Skin epidermis (tissue), 12 donors: ENCODE data around the gene GLIS1.
A peak's percentile ranks its signal among the peaks of the same experiment; 100 is the strongest.

ENCODE experiments used
- H3K27ac ChIP-seq, 21 experiments: fragments of 200-600 bp; sonication (generic) in 11 of 21; one replicate each; pipeline ENCODE4 v1.5.0; 2020; ENCODE audit warnings: mild to moderate bottlenecking in 3 of 21, inconsistent platforms in 2 of 21, moderate library complexity in 2 of 21
- H3K4me3 ChIP-seq, 7 experiments: fragments of 200-600 bp; sonication (generic) in 2 of 7; one replicate each; pipeline ENCODE4 v1.5.0; 2020; ENCODE audit warnings: inconsistent platforms in 2 of 7, mild to moderate bottlenecking in 2 of 7, moderate library complexity in 1 of 7

Gene GLIS1

DNA sequence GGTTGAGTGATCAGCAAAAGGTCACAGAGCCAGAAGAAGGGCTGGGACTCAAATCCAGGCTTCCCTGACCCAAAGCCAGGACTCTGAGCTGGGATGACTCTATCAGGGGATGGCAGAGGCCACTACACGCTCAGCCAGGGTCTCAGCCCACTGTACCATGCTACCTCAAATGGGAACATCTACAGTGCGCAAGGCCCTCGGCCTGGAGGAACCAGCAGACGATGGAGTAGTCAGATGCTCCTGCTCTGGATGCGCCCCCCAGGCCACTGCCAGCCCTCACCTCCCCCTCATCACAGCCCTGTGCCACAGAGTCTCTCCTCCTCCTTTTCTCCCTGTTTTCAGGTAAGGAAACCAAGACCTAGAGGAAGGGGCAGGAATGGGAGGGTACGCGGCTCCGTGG lies 39.0 kb downstream of the GLIS1 start:
- Histone ChIP-seq H3K4me3 (no peak overlapping the region), H3K27ac (no peak overlapping the region)

DNA sequence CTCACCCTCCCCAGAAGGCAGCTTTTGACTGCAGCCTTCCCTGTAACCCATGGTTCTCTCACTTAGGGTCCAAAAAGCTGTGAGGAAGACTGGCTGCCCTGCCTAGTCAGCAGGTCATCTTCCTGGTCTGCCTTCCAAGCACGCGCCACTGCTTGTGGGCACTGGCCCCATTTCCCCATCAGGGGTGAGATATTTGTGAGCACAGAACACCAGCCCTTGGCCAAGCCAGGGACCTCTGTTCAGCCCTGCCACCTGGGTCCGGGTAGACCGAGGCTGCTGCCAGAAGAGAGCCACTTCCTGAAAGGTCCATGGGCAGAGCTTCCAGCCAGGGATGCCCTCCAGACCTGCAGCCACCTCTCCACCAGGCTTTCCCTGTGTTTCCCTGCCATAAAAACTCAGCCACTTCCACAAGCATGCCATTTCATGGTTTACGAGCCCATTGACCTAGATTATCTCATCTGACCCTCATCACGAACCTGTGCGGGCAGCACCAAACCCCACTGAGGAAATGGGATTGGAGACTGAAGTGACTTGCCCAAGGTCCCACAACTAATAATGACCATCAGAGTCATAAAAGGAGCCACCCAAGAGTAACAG lies 40.5 kb downstream of the GLIS1 start:
- H3K4me3 ChIP-seq, result no peak overlapping the region
- H3K27ac ChIP-seq, result peak overlapping the region in 4 of 21 experiments; percentile 26 to 70 (median 57)

DNA sequence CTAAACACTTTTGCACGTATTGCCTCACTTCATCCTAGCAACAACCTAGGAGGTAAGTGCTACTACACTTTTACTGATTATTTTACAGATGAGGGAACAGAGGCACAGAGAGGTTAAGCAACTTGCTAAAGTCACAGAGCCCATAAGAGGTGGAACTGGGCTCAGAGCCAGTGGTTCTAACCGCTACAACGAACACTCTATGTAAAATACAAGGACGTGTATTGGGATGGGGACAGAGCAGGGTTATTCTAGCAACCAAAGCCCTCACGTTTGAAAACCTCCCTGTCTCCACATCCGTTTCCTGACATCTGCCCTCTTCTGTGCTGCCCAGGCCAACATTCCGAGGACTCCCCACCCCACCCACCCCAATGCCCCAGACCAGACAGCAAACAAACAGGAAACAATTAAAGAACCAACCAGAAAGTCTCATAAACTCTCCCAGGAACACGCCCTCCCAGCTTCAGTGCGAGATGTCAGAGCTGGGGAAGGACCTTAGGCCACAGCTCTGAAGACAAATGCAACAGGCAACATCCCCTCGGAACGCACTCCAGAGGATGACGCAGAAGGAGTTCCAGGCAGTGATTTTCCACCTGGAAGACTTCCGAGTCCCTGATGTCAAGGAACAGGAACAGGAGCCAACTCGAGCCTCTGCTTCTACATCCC lies 41.1 kb downstream of the GLIS1 start:
- no peak overlapping the region for H3K4me3 ChIP-seq
- H3K27ac ChIP-seq, result peak overlapping the region in 3 of 21 experiments; percentile 26 to 61 (median 53)

DNA sequence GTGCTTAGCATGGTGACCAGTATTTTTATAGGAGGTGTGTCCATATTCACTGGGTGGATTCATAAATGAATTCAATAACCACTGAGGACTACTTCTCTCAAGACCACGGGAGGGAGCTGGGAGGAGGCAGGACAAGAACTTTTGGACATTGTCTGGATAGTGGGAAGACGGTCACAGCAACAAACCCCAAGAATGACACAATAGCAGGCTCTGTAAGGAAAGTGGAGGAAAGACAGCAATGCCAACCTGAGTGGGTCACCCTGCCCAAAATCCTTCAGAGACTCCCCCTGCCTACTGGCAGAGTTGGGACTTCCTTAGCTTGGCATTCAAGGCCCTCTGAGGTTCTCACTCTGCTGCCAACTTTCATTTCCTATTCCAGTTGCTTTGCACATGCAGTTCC lies 42.0 kb downstream of the GLIS1 start:
- Histone ChIP-seq H3K4me3 (no peak overlapping the region), H3K27ac (peak overlapping the region in 2 of 21 experiments; percentile 53 to 61)

DNA sequence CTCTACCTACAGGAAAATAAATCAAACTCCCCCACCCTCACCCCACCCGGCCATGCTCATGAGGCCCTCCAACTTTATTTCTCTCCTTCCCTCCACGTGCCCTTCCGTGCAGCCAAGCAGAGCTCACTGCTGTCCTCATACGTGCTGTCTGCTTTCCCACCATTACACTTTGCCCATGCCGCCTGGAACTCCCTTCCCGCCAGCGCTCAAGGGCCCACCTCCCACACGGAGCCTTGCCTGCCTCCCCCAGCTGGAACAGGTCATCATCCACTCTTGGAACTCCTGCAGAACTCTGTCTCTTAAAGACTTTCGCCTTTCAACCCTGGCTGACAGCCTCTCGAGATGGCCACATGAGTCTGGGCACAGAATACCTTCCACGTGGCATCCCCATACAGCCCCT lies 42.4 kb downstream of the GLIS1 start:
- H3K27ac ChIP-seq, result no peak overlapping the region

DNA sequence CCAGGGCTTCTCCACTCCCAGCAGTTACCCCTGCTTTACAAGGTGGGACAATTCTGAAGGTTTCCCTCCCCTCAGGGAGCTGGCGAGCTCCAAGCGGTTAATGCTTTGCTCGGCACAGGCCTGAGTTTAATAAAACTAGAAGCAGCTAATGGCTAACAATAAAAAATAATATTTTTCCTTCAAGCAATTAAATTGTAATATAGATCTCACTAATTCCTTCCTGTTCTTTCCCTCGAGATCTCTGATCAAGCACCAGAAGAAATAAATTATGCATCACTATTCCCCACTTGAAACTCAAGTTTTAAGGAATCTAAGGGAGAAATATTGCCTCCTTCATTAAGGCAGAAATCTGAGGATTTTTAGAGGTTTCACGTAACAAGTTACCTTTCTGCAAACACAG lies 42.9 kb downstream of the GLIS1 start:
- no peak overlapping the region for H3K4me3 ChIP-seq
- H3K27ac ChIP-seq, result no peak overlapping the region

More for the DNA sequence above, 42.4 kb downstream of the GLIS1 start:
- H3K4me3 ChIP-seq, result no peak overlapping the region

DNA sequence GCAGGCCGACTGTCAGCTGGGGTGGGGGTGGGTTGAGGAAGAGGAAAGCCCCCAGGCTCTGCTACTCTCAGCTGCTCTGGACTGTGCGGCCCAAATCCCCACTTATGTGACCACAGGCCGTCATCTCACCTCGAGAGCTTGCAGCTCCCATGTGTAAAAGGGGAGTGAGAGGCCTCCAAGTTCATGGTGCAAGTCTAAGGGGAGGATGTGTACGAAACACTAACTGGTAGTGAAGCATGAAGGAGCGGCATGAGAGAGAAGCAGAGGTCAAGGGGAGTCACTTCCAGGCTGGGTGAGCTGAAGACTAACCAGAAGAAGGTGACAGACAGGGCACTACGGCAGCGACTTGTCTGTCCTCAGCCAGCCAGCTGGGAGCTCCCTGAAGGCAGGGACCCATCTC lies 43.8 kb downstream of the GLIS1 start:
- no peak overlapping the region for H3K27ac ChIP-seq
- H3K4me3 ChIP-seq, result no peak overlapping the region

DNA sequence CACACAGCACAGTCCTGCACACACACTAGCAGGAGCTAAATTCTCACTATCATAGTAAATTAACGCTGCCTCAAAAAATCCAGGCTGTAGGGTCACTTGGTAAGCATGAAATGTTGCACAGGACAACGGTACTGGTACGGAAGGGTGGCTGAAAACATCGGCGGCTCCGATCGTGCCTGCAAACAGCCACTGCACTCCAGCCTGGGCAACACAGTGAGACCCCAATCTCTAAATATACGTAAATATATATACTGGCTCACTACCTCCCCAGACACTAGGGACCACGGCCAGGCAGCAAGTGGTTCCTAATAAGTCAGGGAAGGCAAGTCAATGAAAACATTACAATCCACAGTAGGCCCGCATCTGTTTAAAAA lies 44.3 kb downstream of the GLIS1 start:
- Histone ChIP-seq H3K27ac (no peak overlapping the region), H3K4me3 (no peak overlapping the region)

DNA sequence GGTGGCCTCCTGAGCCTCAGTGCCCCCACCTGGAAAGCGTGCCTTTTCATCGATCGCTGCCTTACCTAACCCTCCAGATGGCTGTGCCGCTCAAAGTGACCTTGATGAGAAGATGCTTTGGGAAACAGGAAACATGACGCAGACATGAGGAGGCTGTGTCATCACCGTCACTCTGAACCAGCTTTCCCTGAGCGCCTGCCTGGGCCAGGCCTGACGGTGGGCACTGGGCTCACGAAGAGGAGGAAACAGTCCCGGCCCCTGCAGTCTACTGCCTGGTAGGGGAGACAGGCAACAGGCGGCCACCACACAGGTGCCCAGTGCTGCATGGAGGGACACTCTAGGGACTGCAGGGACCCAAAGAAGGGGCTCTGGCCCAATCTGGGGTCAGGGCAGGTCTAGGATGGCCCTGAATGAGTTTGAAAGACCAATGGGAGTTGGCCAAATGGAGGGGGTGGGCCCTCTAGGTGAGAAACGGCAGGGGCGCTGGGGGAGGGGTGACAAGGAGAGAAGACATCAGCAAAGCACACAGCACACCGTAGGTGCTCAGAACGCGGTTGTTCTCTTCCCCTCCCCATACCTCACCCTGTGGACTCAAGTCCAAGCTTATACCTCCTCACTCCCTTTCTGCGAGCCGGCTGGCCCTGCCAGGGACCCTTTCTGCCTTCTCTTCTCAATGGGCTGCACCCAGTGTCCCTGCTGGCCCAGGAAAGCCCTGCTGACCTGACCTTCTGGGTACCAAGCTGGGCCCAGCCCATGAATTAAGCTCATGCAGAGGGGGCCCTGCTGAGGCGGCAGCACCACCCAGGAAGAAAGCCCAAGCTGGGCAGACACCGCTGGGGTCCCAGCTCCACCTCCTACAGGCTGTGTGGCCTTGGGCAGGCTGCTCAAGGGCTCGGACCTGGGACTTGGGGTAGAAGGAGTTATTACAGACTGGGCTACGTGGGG lies 44.9 kb downstream of the GLIS1 start:
- no peak overlapping the region for H3K4me3 ChIP-seq
- H3K27ac ChIP-seq, result no peak overlapping the region

DNA sequence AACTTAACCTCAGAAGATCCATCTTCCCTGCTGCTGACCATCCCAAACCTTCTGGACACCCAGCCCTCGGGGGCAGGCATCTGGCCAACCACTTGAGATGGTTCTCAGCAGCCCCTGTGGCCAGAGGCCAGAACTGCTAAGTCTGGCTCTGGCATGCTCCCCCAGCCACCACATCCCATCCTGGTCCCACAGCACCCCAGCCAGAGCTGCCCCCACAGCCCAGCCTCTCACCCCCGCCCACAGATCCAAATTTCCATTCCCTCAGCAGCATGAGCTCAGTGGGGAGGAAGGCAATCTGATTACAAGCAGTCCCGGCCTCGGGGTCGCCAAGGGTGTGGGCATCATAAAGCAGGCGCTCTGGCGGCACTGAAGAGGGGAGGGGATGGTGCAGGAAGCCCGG lies 45.6 kb downstream of the GLIS1 start:
- H3K27ac ChIP-seq, result no peak overlapping the region
- no peak overlapping the region for H3K4me3 ChIP-seq

DNA sequence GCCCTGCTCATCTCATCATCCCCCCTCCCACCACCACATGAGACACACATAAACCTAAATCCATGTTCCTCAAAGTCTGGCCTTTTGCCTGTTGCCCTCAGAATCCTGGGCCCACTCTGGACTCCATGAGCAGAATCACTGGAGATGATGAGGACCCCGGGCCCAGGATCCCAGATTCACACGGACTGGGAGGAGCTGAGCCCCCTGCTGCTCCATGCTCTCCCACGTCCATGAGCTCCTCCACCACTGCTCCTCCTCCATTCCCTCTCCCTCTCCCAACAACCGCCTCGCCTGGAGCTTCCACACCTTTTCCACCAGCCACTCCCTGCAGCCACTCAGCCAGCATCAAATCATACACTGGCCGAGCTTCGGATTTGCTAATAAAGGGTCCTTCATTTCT lies 47.6 kb downstream of the GLIS1 start:
- Histone ChIP-seq H3K4me3 (no peak overlapping the region), H3K27ac (no peak overlapping the region)

DNA sequence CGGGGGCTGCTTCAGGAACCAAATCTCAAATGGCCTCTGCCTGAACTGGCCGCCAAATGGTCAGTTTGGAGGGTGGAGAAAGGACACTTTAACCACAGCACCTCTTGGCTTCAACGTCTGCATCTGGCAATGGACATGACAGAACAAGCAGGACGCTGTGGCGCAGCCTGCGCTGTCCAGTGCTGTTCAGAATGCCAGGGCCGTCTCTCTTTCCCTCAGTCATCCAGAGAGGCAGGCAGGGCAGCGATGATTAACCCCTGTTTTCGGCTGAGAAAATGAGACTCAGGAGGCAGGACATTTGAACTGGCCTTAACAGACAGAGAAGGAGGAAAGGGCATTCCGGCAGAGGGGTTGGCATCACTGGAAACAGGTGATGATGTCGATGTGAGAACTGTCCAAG lies 48.6 kb downstream of the GLIS1 start:
- Histone ChIP-seq H3K4me3 (no peak overlapping the region), H3K27ac (no peak overlapping the region)

DNA sequence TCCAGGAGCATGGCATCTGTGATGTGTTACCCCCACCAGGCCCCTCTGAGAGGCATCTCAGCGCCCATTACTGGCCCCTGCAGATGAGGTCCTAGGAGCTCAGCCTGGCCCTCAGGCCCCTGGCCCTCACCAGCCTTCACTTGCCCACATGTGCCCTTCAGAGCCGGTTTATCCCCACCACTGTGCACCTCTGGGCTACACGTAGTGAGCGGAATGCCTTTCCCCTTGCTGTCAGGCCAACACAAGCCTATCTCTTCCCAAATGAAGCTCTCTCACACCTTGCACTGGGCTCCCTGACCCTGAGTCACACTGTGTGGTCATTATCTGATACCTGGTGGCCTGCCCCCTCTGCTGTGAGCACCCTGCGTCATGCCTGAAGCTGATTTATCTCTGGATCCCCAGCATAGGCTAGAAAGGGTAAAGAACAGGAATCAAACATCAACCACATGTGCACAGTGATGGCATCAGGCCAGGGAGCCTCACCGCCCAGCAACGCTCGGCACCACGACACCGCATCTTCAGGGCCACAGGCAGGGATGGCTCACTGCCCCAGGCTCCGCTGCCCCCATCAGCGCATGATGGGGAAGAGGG lies 49.1 kb downstream of the GLIS1 start:
- Histone ChIP-seq H3K4me3 (no peak overlapping the region), H3K27ac (no peak overlapping the region)

DNA sequence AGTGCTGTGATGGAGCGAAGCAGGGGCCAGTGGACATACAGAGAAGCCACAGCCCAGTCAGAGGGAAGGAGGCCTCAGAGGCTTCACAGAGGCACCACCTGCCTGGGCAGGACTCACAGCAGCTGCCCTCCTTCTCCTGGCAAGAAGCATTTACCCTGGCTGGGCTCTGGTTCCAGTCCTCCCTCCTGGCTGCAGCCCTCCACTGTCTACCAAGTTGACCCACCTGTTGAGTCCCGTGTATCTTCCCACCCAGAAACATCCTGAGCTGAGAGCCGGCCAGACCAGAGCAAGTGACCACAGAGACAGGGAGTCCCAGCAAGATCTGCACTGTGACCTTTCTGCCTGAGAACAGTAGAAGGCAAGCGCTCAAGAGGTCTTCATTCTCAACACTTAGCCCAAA lies 49.7 kb downstream of the GLIS1 start:
- Histone ChIP-seq H3K4me3 (no peak overlapping the region), H3K27ac (no peak overlapping the region)

DNA sequence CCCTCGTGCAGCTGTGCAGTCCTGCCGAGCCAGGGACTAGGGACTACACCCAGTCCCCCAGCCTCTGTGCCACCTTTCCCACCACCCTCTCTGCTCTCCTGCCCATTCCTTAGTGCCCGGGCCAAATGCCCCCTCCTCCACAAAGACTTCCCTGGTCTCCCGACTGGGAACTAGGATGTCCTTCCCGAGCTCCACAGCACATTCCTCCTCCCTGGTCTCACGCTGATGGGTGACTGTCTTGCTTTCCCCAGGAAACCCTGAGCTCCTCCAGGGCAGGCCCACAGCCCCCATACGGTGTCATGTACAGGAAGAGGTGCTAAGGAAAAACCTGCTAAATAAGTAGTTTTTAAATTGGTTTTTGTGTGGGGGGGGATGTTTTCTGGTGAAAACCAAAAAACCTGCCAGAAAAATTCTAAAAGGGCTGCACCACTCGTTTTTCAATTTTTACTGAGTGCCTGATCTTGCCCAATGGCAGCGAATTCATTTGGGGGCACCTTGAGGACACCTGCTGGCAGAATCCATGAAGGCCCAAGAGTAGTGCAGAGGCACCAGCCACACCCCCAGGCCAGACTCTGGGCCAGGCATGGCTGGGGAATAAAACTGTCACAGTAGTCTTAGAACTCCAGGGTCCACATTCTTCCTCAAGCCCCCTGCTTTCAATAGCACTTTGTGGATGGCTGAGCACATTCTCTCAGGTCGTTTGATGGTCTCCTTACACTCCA lies 50.4 kb downstream of the GLIS1 start:
- H3K27ac ChIP-seq, result no peak overlapping the region
- no peak overlapping the region for H3K4me3 ChIP-seq

DNA sequence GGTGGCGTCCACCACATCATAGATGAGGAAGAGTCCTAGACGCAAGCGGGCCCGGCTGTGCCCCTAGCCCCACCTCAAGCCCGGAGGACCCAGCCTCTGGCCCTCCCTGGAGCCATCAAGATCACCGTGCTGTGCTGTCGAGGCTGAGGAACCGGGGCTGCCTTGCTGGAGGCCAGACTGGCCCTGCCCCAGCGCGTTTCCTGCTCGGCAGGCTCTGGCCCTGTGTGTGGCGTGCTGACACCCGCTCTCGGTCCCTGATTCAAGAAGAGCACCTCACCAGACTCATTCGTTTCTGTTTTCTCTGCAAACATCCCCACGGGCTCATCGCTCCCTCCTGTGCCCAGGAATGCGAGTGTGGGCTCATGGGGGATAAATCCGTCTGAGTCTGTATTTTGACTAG lies 51.1 kb downstream of the GLIS1 start:
- H3K4me3 ChIP-seq, result no peak overlapping the region
- no peak overlapping the region for H3K27ac ChIP-seq

DNA sequence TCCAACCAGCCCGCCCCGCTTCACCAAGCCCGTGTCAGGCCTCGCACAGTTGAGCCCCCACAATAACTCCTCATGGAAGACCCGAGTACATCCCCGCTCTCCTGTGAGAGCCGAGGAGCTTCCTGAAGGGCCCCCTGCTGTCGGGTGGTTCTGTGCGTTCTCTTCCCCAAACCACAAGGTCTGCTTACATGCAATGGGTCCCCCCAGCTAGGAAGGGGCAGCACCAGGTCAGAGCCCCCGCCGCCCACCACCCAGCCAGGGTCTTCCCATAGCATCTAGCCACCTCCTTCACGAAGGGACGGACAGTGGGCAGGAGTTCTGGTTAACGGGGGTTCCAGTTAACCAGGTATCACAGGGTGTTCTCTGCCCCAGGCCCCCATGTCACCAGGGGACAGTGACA lies 51.5 kb downstream of the GLIS1 start:
- Histone ChIP-seq H3K4me3 (no peak overlapping the region), H3K27ac (no peak overlapping the region)

DNA sequence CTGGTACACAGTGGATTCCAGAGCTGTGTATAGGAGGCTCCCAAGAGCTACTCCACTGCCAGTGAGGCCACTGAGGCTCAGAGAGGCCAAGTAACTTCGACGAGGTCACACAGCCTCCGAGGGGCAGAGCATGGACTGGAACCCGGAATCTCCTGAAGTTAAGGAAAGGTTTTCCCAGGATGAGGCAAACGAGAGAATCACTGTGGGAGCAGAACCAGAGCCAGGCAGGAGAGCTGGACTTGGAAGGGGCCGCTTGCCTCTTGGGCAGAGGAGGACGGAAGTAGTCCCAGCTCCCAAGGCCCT lies 52.0 kb downstream of the GLIS1 start:
- H3K4me3 ChIP-seq, result no peak overlapping the region
- H3K27ac ChIP-seq, result no peak overlapping the region

DNA sequence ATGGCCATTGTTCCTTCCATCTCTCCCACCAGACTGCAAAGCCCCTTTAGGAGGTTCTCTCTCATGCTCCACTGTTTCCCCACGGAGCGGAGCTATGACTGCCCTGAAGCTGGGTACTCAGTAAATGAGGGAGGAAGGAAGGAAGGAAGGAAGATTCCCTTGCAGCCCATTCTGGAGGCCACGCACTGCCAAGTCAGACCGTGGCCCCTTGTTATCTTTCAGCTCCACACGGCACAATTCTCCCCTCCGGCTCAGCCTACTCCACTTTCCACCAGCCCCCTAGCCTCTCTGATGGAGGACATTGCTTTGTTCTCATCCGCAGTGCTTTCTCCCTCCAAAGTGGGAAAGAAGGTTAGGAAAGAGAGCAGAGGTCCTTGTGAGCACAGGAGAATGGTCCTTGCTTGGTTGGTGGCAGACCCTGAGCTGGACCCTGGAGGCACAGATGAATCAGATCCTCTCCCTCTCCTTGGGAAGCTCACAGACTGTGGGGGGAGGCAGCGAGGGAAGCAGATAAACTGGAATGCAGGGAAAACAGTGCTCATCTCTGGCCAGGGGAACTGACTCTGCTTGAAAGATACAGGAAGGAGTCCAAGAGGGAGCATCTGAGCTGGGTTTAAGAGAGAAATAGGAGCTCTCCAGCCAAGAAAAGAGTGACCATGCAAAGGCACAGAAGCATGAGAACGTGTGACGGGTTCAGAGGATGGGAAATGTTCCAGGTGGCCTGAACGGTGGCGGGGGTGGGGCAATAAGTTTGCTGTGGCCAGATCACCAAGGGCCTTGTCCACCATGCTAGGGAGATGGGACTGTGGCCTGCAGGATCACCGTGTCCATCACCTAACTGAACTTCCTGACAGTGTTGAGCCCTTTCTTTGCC lies 52.6 kb downstream of the GLIS1 start:
- Histone ChIP-seq H3K4me3 (no peak overlapping the region), H3K27ac (no peak overlapping the region)
